LNCaP clone FGC (cell line): ENCODE data around the gene COPG1.

ENCODE experiments used
- DNase-seq: peaks from one replicate; pipeline ENCODE4 v3.0.0-alpha.2; 2011; ENCODE audit warnings: low read depth
- H3K4me3 ChIP-seq: 2 replicates; pipeline ENCODE4 v1.5.1; 2011; ENCODE audit warnings: mild to moderate bottlenecking, low read depth, low read length, control low read depth
- TF ChIP-seq, protein P1 (sequence below): IDR thresholded peaks from 2 replicates; pipeline ENCODE4 v1.5.1; 2012; ENCODE audit warnings: mild to moderate bottlenecking; ENCODE audit not compliant: control insufficient read depth, insufficient read depth; ENCODE audit errors: extremely low read depth

COPG1 gene

DNA sequence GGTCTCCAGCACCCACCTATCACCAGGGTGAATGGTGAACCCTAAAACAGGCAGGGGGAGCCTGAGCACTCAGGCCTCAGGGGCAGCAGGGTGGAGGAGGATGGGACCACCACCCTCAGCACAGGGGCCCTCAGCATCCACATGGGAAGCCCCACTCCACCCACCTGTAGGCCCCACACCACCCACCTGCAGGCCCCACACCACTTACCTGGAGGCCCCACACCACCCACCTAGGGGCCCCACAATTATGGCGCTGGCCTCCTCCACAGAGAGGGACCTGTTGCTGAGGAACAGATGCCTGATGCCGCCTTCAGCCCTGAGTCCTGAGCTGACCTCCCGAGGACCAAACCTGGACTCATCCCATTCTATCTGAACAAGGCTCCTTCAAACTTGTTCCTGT, 76.0 kb downstream of the COPG1 start:
- H3K4me3 ChIP-seq = no peak overlapping the region
- no peak for DNase-seq
- TF ChIP-seq, protein P1, sequence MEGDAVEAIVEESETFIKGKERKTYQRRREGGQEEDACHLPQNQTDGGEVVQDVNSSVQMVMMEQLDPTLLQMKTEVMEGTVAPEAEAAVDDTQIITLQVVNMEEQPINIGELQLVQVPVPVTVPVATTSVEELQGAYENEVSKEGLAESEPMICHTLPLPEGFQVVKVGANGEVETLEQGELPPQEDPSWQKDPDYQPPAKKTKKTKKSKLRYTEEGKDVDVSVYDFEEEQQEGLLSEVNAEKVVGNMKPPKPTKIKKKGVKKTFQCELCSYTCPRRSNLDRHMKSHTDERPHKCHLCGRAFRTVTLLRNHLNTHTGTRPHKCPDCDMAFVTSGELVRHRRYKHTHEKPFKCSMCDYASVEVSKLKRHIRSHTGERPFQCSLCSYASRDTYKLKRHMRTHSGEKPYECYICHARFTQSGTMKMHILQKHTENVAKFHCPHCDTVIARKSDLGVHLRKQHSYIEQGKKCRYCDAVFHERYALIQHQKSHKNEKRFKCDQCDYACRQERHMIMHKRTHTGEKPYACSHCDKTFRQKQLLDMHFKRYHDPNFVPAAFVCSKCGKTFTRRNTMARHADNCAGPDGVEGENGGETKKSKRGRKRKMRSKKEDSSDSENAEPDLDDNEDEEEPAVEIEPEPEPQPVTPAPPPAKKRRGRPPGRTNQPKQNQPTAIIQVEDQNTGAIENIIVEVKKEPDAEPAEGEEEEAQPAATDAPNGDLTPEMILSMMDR = no peak

DNA sequence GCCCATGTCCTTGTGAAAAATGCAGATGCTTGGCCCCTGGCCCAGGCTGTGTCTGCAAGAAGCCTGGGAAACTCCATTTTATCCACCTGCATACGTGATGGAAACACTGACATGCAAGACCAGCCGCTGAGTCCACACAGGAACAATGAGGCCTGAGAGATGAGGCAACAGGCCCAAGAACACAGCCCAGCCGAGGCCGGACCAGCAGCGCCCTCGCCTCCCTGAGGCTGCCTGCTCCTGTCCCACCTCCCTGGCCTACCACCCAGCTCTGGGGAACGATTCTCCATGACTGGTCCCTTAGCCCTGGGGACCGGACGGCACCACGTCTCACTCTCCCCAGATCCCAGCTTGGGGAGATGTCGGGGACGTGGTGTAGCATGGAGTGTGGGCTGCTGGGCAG, 76.7 kb downstream of the COPG1 start:
- TF ChIP-seq, protein P1 = no peak
- no peak overlapping the region for H3K4me3 ChIP-seq
- DNase-seq = no peak

DNA sequence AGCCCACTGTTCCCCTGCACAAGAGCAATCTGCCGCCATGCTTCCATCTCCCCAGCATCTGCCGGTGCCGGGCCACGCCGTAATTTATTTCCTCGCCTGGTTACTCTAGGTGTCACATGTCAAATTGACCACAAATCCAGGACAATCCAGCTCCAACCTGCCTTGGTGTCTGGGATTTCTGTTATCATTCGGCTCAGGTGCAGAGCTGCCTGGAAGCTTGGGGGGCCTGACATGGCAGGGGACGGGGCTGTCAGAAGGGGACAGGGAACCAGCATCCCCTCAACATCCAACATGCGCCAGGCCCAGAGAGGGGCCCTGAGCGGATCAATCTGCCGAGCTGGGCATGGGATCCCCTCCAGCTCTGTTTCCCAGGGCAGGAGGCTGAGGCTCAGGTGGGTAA, 77.2 kb downstream of the COPG1 start:
- TF ChIP-seq, protein P1 = no peak
- DNase-seq = no peak
- H3K4me3 ChIP-seq = no peak overlapping the region
